ENCODE data around the gene TMEM154.
A peak's percentile ranks its signal among the peaks of the same experiment; 100 is the strongest.
"Not testable (repeated sequence)": the region's sequence is repeated elsewhere in the genome, so short reads cannot be mapped to it uniquely, and the experiment has no call there.

TMEM154 gene

DNA sequence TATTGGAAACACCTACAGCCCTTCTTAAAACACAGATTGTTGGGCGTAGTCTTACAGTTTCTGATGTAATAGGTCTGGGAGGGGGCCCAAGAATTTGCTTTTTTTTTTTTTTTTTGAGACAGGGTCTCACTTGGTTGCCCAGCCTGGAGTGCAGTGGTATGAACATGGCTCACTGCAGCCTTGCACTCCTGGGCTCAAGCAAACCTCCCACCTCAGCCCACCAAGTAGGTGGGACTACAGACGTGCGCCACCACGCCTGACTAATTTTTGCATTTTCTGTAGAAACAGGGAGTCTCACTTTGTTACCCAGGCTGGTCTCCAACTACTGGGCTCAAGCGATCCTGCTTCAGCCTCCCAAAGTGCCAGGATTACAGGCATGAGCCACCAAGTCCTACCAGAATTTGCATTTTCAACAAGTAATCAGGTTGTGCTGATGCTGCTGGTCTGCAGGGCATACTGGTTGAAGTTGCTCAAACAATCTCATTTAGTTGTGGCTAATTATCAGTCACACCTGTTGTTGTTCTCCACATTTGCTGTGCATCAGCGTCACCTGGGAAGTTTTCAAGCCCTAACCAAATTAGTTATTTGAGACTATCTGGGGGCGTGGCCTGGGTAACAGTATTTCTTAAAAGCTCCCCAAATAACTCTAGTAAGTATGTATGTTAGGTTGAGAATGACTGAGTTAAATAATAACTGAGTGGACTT, 14.0 kb downstream of the TMEM154 start:
- no peak for DNase-seq

DNA sequence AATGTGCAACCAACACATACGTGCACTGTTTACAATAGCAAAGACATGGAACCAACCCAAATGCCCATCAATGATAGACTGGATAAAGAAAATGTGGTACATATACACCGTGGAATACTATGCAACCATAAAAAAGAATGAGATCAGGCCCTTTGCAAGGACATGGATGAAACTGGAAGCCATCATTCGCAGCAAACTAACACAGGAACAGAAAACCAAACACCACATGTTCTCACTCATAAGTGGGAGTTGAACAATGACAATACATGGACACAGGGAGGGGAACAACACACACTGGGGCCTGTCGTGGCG, 15.8 kb downstream of the TMEM154 start:
- DNase-seq, result not testable (repeated sequence)

DNA sequence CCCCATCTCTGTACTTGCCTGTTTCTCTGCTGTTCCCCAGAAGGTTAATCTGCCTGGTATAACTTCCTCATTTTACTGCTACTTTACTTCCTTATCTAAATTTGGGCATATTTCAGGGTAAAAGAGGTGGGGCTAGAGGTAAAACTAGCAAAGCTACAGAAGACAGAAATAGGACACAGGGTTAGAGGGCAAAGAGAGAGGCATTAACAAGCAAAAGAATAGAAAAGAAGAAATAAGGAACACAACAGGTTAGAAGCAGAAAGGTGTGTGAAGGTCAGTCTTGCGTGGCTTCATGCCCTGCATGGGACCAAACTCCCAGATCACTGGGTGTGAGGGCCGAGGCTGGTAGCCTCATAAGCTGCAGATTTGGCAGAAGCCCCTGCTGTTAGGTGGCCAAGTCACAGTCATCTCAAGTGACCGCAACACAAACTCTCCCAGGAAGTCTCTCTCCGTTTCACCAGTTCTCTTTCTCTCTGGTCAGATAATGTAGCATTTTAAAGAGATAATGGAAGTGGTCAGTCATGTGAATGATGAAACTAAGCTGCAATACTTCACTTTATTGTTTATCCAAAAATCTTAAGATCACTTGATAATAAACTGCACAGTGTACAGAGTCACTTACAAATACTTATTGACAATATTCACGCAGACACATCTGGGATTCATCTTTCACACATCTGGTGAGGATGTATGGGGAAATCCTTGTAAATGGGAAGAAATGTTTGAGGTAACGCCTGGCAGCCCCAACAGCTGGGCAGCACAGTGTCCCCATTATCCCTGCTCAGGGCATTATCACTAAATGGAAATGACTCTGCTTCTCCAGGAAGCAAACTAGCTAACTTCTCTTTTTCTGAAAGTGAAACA, 16.4 kb downstream of the TMEM154 start:
- no peak for DNase-seq

DNA sequence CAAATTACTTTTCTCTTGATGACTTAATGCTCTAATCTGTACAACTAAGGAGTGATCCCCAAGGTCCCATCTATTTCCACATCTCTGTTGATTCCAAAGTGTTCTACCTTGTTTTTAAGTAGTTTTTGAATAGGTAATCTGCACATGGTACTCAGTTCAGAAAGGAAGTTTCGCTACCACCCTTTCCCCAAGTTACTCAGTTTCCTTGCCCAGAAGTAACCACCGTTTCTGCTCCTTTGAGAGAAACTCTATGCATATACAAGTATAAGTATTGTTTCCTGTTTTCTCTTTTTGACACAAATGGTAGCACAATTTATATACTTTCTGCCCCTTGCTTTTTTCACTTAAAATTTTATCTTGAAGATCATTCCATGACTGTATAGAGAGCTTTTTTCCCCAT, 18.1 kb downstream of the TMEM154 start:
- DNase-seq, result no peak

DNA sequence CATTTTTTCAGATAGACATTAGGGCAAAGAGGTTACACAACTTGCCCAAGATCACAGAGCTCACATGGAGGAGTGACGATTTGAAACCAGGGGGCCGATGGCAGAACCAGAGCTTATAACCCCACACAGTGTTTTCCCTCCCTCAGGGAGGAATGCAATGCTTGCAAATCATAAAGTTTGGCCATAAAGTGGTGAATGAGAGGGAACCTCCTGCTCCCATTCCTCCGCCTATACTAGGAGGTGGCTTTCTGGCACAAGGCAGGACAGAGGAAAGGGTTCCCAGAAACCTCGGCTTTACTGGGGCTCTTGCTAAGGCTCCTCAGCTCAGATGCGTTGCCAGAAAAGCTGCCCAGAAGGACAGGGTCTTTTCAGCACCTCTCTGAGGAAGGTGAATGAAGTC, 19.3 kb downstream of the TMEM154 start:
- DNase-seq, result no peak

DNA sequence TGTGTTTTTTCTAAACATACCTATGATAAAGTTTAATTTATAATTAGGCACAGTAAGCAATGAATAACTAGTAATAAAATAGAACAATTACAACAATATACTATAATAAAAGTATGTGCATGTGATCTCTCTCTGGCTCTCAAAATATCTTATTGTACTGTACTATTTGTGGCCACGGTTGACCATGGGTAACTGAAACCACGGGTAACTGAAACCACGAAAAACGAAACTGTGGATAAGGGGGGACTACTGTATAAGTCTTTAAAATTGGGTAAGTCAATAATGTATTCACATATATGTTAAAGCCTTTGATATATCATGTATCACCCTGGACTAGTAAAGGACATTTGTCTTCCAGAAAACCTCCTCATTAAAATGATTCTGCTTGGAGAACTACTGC, 20.0 kb downstream of the TMEM154 start:
- DNase-seq, result no peak

DNA sequence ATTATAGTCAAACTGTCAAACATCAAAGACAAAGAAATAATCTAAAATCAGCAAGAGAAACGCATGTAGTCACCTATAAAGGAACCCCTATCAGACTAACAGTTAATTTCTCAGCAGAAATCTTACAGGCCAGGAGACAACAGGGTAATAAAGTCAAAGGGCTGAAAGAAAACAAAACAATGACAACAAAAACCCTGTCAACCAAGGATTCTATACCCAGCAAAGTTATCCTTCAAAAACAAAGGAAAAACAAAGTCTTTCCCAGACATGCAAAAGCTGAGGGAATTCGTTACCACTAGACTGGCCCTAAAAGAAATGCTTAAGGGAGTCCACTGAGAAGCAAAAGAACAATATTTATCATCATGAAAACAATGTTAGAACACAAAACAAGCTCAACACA, 22.1 kb downstream of the TMEM154 start:
- DNase-seq, result no peak

DNA sequence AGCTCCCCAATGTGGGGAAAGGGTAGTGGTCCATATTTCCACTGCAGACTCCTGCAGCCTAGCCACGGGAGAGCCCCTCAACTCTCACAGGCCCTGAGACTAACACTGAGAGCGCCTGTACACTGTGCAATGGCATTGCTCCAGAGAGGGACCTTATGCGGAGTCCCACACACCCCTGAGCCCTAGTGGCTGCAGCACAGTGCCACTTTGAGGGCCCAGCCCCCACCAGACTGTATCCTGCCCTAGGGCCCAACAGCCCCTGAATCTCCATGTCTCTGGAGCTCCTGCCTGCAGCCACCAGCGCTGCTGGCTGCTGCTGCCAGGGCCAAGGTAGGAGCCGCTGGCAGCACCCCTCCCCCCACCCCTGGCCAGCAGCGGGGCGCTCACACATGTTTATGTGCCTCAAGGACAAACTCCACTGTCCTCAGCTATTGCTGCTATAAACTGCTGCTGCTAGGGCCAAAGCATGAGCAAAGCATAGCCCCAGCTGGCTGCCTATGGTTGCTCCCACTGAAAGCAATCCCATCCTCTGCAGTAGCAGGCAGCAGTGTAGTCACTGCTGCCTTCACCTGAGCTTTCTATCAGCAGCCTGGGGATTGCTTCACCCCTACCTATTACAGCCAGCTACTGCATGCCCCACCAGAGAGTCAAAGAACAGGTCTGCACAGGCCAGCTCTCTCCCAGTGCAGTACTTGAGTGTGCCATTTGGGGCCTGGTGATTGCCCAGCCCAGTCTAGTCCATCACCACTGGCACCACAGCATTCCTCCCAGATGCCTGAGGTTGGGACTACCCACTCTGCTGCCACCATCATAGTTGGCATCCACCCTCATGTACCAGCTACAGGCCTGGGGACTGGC, 24.3 kb downstream of the TMEM154 start:
- no peak for DNase-seq

DNA sequence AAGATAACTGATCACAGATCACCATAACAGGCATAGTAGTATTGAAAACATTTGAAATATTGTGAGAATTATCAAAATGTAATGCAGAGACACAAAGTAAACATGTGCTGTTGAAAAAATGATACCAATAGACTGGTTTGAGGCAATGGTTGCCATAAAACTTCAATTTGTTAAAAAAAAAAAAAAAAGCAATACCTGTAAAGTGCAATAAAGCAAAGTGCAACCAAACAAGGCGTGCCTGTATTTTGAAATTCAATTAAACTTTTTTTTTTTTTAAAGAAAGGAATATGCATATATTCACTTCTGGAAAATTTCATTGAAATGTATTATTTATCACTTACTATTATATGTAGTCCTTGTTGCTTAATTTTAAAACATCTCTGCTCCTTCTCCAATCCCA, 27.7 kb downstream of the TMEM154 start:
- DNase-seq, result no peak

DNA sequence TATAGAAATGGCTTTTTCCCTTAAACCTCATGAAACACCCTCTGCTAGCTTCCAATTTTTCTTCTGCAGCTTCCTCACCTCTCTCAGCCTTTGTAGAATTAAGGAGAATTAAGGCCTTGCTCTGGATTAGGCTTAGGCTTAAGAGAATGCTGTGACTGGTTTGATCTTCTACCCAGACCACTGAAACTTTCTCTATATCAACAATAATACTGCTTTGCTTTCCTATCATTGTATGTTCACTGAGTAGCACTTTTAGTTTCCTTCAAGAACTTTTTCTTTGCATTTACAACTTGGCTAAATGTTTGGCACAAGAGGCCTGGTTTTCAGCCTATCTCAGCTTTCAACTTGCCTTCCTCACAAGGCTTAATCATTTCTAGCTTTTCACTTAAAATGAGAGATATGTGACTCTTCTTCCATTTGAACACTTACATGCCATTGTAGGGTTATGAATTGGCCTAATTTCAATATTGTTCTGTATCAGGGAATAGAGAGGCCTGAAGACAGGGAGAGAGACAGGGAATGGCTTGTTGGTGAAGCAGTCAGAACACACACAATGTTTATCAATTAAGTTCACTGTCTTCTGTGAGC, 28.2 kb downstream of the TMEM154 start:
- DNase-seq, result no peak

DNA sequence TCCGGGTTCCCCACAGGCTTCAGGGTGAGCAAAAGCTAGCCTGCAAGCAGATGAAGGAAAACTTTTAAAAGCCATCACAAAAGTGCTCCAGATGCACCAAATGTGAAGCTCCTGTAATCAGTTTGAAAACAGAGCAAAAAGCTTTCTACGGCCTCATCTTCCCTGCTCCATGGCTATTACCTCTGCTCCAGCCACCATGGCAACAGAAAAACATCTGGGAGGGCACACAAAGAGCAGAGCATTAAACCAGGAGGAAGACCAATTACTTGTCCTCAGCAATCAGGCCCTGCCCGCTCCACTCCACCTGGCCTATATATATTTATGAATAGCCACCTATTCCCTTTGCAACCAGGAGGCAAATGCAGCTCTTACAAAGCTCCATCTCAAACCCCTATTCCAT, 33.6 kb downstream of the TMEM154 start:
- peak; percentile 14 for DNase-seq

DNA sequence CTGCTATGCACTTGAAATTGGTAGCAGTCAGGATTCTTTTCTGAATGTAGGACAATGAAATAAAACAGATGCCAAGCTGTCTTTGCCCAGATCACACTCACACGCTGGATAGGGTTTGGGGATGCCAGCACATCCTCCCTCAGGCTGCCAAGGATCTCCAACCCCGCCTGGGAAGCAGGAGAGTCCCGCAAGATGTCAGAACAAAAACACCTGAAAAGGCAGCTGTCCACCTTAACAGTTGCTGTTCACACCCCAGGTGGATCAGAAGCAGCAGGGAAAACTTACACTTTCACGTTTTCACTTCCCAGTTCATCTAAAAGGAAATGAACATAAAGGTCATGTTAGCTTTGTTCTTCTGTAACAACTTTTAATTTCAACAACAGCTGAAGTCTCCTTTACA, 35.7 kb downstream of the TMEM154 start:
- no peak for DNase-seq

DNA sequence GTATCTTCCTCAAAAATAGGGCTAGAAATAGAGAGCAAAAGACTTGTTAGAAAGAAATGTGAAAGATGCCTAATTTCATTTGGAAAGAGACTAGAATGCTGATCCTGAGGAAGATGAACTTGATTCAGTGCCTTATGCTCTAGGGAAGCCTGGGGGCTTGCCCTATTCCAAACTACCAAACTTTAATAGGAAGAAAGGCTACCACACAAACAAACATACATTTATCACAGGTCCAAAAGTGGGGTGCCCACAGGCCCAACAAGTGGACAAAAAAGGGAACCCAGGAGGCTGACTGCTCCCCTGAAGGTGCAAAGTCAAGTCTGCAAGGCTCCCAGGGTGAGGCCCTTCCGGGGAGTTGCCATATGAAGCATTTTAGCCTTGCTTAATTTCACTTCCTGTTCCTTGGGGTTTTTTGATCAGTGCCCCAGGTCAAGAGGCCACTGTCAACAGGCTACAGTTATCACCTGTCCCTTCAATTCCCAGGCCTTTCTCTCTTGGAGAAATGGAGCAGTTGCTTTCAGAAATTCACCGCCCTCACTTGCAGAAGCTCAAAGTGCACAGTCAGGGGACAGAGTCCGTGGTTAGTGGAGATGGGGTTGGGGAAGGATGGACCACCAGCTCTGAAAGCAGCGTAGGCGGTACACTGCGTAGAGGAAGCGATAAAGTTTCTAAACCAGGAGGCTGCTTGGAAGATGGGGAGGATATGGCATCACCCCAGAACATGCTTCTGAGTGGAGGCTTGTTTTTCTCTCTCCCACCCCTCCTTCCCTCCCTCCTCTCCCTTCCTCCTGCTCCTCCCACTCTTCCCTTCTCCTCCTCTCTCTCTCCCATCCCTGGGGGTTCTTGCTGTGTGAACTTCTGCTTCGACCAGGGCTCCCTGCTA, 36.4 kb downstream of the TMEM154 start:
- DNase-seq, result no peak

DNA sequence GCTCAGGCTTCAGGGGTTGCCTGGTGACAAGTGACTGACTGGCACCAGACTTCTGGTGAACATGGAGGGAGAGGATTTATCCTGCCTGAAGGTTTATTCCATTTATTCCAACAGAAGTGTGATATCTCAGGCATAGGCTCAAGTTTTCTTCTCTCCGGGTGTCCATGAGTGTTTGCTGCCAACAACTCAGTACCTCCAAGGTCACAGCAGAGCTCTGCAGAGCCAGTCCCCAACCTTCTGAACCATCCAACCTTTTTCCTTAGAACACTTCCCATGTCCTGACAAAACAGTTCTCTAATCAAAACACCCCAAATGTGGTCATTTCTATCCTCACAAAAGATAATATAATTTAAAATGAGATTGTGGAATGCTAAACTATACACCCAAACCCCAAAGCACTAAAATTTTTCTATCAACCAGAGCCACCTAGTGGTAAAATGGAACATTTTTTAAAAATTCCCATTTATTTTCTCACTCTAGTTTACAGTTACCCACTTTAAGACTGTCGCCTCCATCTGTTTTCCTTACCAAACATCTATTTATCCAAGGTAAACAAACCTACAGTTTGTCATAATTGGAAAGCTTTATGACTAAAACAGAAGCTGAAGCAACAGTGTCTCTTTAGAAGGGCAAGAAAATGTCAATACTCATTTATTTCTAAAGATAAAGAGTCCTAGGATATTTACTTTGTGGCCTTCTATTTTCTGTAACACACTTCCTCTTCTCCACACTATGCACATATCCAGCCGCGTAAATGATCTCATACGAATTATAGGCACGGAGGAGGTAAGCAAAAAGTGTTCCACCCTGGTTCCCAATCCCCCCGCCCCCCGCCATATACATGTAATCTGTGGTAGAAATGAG, 39.5 kb downstream of the TMEM154 start:
- DNase-seq, result peak; percentile 48

DNA sequence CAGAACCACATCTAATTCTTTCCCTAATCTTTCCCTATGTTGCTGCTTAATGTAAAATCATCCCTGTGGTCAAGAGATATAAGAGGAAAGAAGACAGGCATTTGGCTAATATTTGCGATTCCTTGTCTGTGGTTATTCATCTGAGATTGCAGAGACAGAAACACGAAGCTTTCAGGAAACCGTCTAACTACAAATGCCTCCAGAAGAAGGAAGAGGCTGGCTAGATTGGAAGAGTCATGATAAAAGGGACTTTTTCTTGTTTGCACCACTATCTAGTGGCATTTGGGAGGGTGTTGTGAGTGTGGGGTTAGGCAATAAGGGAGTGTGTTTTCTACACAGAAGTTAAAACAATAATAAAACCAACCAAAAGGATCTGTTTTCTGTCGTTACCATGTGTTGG, 43.9 kb downstream of the TMEM154 start:
- DNase-seq, result no peak

DNA sequence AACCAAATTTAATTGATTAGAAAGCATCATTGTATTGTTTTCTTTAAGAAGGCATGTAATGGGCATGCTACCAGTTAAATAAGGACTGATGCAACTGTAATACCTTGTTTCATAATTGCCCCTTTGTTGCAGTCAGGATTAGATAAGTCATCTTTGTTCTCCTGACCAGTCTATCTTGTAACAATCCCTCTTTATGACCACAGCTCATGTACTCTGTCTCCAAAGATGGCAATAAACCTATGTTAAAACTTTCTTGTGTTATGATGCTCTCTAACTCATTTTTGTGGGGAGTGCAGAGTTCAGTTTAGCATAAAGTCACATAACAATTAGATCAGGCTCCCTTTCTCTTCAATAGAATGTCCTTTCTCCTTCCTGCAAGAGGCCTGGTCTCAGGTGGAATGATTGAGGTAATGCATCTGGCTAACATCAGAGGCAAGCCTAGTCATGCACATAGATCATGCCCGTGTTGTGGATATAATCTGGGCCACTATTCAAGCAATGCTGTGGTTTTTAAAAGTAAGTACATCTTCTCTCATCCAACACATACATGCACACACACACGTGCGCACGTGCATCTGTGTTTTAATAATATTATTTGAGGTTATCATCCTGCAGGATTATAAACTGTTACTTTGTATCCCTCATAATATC, 45.6 kb downstream of the TMEM154 start:
- DNase-seq, result no peak

DNA sequence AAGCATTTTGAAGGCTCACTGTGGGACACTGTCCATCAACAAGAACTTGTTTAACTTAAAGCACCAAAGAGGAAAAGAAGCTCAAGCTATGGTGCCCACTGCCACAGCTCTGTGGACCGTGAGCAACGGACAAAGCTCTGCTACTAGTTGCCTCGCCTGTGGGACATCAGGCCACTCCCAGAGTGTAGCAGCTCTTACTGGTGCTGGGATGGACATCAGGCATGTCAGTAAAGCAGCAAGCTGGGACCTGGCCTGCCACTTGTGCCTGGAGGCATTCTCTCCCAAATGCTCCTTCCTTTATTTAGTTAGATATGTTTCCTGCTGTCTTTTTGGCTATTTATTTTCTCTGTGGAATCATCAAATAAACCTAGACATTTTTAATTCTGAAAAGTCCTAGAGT, 46.7 kb downstream of the TMEM154 start:
- DNase-seq, result no peak

DNA sequence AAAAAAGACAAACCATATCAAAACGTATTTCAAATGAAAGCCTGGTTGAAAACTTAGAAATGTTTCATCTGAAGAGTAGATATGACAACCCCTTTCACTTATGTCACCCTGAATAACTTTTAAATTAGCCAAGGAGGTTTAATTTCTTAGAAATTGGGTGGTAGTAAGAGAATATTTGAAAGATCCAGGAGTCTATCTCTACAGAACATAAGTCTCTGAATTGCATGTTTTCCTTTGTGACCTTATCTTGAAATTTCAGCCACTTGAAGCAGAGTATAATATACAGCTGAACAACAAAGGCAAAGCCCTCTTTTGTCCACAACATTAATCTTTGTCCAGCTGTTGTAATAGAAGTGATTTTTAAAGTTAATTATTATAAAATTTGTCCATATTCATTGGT, 49.5 kb downstream of the TMEM154 start:
- DNase-seq, result no peak

DNA sequence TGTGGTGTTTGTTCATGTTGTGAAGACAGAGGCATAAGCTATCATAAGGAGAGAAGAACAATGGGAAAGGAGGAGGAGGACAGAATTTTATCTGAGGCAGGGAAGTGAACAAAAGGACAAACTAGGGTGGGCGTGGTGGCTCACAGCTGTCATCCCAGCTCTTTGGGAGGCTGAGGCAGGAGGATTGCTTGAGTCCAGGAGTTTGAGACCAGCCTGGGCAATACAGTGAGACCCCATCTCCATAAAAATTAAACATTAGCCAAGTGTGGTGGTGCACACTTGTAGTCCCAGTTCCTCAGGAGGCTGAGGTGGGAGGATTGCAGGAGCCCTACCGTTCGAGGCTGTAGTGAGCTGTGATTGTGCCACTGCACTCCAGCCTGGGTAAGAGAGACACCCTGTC, 49.9 kb downstream of the TMEM154 start:
- no peak for DNase-seq

DNA sequence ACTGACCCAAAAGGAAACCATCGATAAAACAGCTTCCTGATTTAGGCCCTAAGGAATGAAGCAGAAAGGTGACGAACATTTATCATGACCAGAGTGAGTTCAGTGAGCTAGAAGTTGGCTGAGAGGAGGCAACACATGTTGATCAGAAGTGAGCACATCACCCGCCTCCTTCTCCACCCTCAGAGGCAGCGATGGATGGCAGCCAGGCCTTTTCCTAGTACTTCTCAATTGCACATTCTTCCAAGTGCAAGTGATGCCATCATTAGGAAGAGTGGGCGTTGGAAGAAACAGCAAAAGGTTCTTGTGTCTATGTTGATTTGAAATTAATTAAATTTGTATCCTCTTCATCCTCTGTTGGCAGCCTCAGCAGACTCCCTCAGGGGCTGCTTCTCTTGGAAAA, 51.7 kb downstream of the TMEM154 start:
- DNase-seq, result no peak

DNA sequence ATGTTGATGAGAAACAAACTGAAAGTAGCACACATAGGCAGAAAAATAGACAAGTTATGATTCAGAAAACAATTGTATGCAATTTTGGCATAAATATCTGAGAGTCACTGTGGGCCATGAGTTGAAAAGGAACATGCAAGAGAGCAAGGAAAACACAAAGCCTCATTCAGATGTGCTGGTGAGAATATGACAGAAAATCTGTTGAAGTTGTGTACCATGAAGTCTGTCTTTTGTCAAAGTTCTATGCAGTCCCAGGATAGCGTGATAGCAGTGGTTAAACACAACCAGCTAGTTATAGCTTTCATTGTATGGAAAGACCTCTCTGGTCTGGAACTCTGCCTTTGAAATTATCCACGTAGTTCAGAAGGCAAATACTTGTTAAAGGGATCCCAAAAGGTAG, 53.0 kb downstream of the TMEM154 start:
- no peak for DNase-seq
